ENCODE measurements around the gene TMC6. TPM values are rescaled to one million over a fixed set of nuclear protein-coding genes. Genes with fewer than 3 reads are reported as not detected.

The TMC6 gene
- total RNA-seq, 2 donors from 2014 or later, result 21.0 to 32.3 TPM

DNA sequence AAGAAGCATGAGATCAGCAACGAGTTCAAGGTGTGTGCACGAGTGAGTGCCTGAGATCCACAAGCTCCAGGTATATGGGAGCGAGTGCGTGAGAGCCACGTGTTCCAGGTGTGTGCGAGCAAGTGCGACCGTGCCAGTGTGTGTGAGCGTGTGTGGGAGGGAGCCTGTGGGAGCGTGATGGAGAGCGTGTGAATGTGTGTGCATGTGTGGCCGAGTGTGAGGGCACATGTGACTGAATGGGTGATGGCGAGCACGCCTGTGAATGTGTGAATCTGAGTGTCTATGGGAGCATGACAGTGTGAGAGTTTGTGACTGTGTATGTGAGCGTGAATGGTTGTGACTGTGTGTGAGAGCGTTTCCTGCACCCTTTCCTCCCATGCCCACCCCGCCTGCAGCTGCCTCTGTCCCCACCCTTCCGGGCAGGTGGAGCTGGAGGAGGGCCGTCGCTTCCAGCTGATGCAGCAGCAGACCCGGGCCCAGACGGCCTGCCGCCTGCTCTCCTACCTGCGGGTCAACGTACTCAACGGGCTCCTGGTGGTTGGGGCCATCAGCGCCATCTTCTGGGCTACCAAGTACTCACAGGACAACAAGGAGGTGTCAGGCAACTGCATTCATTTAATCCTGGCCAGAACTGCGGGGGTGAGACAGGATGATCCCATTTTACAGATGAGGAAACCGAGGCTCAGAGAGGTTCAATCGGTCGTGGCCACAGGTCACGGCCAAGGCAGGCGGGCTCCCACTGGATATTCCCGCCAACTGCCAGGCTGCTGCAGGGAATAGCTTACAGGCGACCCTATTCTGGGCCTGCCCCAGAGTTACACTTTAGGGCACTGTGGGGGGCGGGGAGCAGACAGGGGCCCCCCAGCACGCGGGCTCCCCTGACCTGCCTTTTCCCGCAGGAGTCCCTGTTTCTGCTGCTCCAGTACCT, 5.7 kb upstream of the TMC6 start:
- no peaks in the 10 kb centered on the region for H3K27me3 ChIP-seq
- peak; percentile 53 for ATAC-seq
- intact Hi-C loops (cut with DNase I), result no loop called here
- H3K9me3 ChIP-seq, result no peaks in the 10 kb centered on the region
- TF ChIP-seq, protein P1, sequence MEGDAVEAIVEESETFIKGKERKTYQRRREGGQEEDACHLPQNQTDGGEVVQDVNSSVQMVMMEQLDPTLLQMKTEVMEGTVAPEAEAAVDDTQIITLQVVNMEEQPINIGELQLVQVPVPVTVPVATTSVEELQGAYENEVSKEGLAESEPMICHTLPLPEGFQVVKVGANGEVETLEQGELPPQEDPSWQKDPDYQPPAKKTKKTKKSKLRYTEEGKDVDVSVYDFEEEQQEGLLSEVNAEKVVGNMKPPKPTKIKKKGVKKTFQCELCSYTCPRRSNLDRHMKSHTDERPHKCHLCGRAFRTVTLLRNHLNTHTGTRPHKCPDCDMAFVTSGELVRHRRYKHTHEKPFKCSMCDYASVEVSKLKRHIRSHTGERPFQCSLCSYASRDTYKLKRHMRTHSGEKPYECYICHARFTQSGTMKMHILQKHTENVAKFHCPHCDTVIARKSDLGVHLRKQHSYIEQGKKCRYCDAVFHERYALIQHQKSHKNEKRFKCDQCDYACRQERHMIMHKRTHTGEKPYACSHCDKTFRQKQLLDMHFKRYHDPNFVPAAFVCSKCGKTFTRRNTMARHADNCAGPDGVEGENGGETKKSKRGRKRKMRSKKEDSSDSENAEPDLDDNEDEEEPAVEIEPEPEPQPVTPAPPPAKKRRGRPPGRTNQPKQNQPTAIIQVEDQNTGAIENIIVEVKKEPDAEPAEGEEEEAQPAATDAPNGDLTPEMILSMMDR (IDR thresholded peaks at IDR 0.05), result peak in 6 of 7 experiments; percentile 35 to 64 (median 55)
- no peak for TF ChIP-seq POLR2A (IDR thresholded peaks at IDR 0.05)
- H3K27ac ChIP-seq, result no peak overlapping the region
- H3K36me3 ChIP-seq (replicated peaks in 1 of 2; ENCODE audit: insufficient read depth in 1 of 2, low read depth in 2 of 2), result no peaks in the 10 kb centered on the region
- no peak overlapping the region for H3K4me3 ChIP-seq
- WGBS, 2 donors, result 52 to 68% methylated on average over 25 to 39 of the region's 39 CpGs
- H3K4me1 ChIP-seq, result peaks cover 17% of the 10 kb centered on the region
- DNase-seq, result peak; percentile 66 to 76 (median 72)

DNA sequence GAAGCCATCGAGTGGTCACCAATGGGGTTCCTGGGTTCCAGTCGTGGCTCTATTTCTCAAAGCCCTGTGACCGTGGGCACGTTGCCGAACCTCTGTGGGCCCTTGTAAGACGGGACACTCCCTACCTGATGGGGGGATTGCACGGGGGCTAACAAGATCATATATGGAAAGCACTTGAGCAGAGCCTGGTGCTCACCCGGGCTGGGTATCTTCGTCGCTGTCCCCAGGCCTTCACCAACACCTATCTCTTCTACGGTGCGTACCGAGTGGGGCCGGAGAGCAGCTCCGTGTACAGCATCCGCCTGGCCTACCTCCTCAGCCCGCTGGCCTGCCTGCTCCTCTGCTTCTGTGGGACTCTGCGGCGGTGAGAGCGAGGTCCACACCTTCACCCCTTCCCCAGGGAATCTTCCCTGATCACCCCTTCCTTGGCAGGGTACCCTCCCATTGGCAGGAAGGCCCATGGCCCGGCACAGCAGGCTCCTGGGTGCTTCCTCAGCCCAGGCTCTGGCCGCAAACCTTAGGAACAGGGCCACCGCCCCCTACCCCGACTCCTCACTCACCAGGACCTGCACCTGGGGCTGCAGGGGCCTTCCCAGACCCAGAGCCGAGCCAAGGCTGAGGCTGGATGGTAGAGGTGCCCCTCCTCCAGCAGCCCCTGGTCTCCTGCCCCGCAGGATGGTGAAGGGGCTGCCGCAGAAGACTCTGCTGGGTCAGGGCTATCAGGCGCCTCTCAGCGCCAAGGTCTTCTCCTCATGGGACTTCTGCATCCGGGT, 4.8 kb upstream of the TMC6 start:
- DNase-seq (no peak), ATAC-seq (no peak)
- Histone ChIP-seq H3K27me3 (no peaks in the 10 kb centered on the region), H3K27ac (no peak overlapping the region), H3K4me3 (no peak overlapping the region), H3K9me3 (no peaks in the 10 kb centered on the region), H3K36me3 (replicated peaks in 1 of 2; ENCODE audit: insufficient read depth in 1 of 2, low read depth in 2 of 2) (no peaks in the 10 kb centered on the region), H3K4me1 (peaks cover 22% of the 10 kb centered on the region)
- intact Hi-C loops (cut with DNase I), result no loop called here
- WGBS, 2 donors, result 85 to 100% methylated on average over 1 to 26 of the region's 30 CpGs
- TF ChIP-seq, protein P1 (IDR thresholded peaks at IDR 0.05), result no peak
- TF ChIP-seq POLR2A (IDR thresholded peaks at IDR 0.05), result no peak

DNA sequence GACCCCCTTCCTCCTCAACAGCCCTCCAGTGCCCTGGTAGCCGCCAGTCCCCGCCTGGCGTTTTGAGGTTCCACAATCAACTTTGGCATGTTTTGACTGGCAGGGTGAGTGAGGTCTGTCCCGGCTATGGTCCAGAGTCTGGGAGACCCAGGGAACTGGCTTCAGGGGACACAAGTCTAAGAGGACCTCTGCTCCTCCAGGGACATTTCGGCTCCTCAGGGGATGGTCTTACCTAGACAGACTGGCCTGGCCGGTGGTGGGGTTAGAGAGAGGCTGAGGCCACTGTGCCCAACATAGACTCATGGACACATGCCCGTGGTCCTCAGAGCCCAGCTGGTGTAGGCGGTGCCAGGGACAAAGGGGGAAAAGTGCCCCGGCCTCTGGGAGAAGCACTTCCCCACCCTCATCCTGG, 4.2 kb upstream of the TMC6 start:
- 75 to 83% methylated on average over 4 to 9 of the region's 9 CpGs for WGBS, 2 donors
- H3K36me3 ChIP-seq (replicated peaks in 1 of 2; ENCODE audit: insufficient read depth in 1 of 2, low read depth in 2 of 2), result no peaks in the 10 kb centered on the region
- intact Hi-C loops (cut with DNase I), result no loop called here
- H3K9me3 ChIP-seq, result no peaks in the 10 kb centered on the region
- ATAC-seq (no peak), DNase-seq (peak in 2 of 4 donors; percentile 8 to 12)
- H3K4me1 ChIP-seq, result peaks cover 28% of the 10 kb centered on the region
- no peaks in the 10 kb centered on the region for H3K27me3 ChIP-seq
- TF ChIP-seq POLR2A (IDR thresholded peaks at IDR 0.05), result no peak
- TF ChIP-seq, protein P1 (IDR thresholded peaks at IDR 0.05), result no peak
- H3K27ac ChIP-seq, result no peak overlapping the region
- no peak overlapping the region for H3K4me3 ChIP-seq

DNA sequence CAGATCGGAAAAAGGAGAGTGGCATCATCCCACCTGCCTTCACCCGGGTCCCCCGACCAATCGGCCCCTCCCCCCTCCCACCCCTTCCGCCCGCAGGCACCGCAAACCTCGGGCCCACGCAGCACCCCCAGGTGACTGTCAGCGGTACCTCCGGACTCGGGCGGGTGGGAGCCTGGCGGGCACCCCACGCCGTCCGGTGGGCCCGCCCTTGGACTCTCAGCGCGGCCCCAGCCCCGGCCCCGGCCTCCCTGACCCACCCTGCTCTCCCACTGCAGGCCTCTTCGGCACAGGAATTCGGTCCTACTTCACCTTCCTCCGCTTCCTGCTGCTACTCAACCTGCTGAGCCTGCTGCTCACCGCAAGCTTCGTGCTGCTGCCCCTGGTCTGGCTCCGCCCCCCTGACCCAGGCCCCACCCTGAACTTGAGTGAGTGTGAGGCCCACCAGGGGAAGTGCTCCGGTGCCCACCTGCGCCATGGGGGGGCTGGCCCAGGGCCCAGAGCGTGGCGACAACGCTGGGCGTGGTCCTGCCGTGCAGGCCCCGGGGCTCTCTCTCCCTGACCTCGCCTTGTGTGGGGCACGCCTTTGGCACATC, 3.6 kb upstream of the TMC6 start:
- Histone ChIP-seq H3K27ac (peak overlapping the region in 1 of 4 donors; percentile 34), H3K27me3 (no peaks in the 10 kb centered on the region)
- DNase-seq, result peak; percentile 37 to 51 (median 44)

More for the DNA sequence above, 3.6 kb upstream of the TMC6 start:
- Histone ChIP-seq H3K4me1 (peaks cover 33% of the 10 kb centered on the region), H3K36me3 (replicated peaks in 1 of 2; ENCODE audit: insufficient read depth in 1 of 2, low read depth in 2 of 2) (no peaks in the 10 kb centered on the region), H3K9me3 (no peaks in the 10 kb centered on the region), H3K4me3 (no peak overlapping the region)
- ATAC-seq, result no peak
- 46 to 89% methylated on average over 3 to 29 of the region's 38 CpGs for WGBS, 2 donors
- no peak for TF ChIP-seq POLR2A (IDR thresholded peaks at IDR 0.05)
- TF ChIP-seq, protein P1 (IDR thresholded peaks at IDR 0.05), result no peak
- intact Hi-C loops (cut with DNase I), result no loop called here
